Measurements from ENCODE around the gene MINDY2.
A peak's percentile ranks its signal among the peaks of the same experiment; 100 is the strongest.

MINDY2 gene

GRCh38 chr15:58758141-58758540 lies 13.0 kb upstream of the MINDY2 start:
- H3K27me3 ChIP-seq (replicated peaks; ENCODE audit: control insufficient read depth, insufficient read depth, low read length), result no peaks in the 10 kb centered on the region
- DNase-seq (ENCODE audit: extremely low read depth, insufficient read length), result no peak
- H3K4me3 ChIP-seq (replicated peaks; ENCODE audit: low read depth, low read length), result no peak overlapping the region
- TF ChIP-seq CTCF (IDR thresholded peaks at IDR 0.05; ENCODE audit: insufficient read depth, low read length, poor library complexity, severe bottlenecking), result peak; percentile 51
- H3K36me3 ChIP-seq (ENCODE audit: control insufficient read depth, insufficient read depth, low read length), result no peaks in the 10 kb centered on the region

GRCh38 chr15:58760385-58761009 lies 10.6 kb upstream of the MINDY2 start:
- DNase-seq (ENCODE audit: extremely low read depth, insufficient read length), result no peak
- no peak overlapping the region for H3K4me3 ChIP-seq (replicated peaks; ENCODE audit: low read depth, low read length)
- no peaks in the 10 kb centered on the region for H3K36me3 ChIP-seq (ENCODE audit: control insufficient read depth, insufficient read depth, low read length)
- TF ChIP-seq CTCF (IDR thresholded peaks at IDR 0.05; ENCODE audit: insufficient read depth, low read length, poor library complexity, severe bottlenecking), result no peak
- H3K27me3 ChIP-seq (replicated peaks; ENCODE audit: control insufficient read depth, insufficient read depth, low read length), result no peaks in the 10 kb centered on the region

- Histone ChIP-seq H3K27me3 (replicated peaks; ENCODE audit: control insufficient read depth, insufficient read depth, low read length) (no peaks in the 10 kb centered on the region), H3K4me3 (replicated peaks; ENCODE audit: low read depth, low read length) (no peak overlapping the region), H3K36me3 (ENCODE audit: control insufficient read depth, insufficient read depth, low read length) (no peaks in the 10 kb centered on the region)
- no peak for DNase-seq (ENCODE audit: extremely low read depth, insufficient read length)
- TF ChIP-seq CTCF (IDR thresholded peaks at IDR 0.05; ENCODE audit: insufficient read depth, low read length, poor library complexity, severe bottlenecking), result no peak
These were observed 10.1 kb upstream of the MINDY2 start for GRCh38 chr15:58761010-58761388.

- TF ChIP-seq CTCF (IDR thresholded peaks at IDR 0.05; ENCODE audit: insufficient read depth, low read length, poor library complexity, severe bottlenecking), result no peak
These were observed 8.8 kb upstream of the MINDY2 start for GRCh38 chr15:58762285-58762684.

GRCh38 chr15:58762731-58763130 lies 8.4 kb upstream of the MINDY2 start:
- TF ChIP-seq CTCF (IDR thresholded peaks at IDR 0.05; ENCODE audit: insufficient read depth, low read length, poor library complexity, severe bottlenecking), result no peak
- no peak overlapping the region for H3K4me3 ChIP-seq (replicated peaks; ENCODE audit: low read depth, low read length)
- H3K27me3 ChIP-seq (replicated peaks; ENCODE audit: control insufficient read depth, insufficient read depth, low read length), result no peaks in the 10 kb centered on the region
- no peak for DNase-seq (ENCODE audit: extremely low read depth, insufficient read length)
- no peaks in the 10 kb centered on the region for H3K36me3 ChIP-seq (ENCODE audit: control insufficient read depth, insufficient read depth, low read length)

More at GRCh38 chr15:58762285-58762684, 8.8 kb upstream of the MINDY2 start:
- Histone ChIP-seq H3K27me3 (replicated peaks; ENCODE audit: control insufficient read depth, insufficient read depth, low read length) (no peaks in the 10 kb centered on the region), H3K36me3 (ENCODE audit: control insufficient read depth, insufficient read depth, low read length) (no peaks in the 10 kb centered on the region), H3K4me3 (replicated peaks; ENCODE audit: low read depth, low read length) (no peak overlapping the region)
- DNase-seq (ENCODE audit: extremely low read depth, insufficient read length), result no peak

GRCh38 chr15:58764468-58764867 lies 6.6 kb upstream of the MINDY2 start:
- Histone ChIP-seq H3K36me3 (ENCODE audit: control insufficient read depth, insufficient read depth, low read length) (no peaks in the 10 kb centered on the region), H3K27me3 (replicated peaks; ENCODE audit: control insufficient read depth, insufficient read depth, low read length) (no peaks in the 10 kb centered on the region), H3K4me3 (replicated peaks; ENCODE audit: low read depth, low read length) (no peak overlapping the region)
- no peak for DNase-seq (ENCODE audit: extremely low read depth, insufficient read length)
- TF ChIP-seq CTCF (IDR thresholded peaks at IDR 0.05; ENCODE audit: insufficient read depth, low read length, poor library complexity, severe bottlenecking), result no peak

All from GM06990 (cell line).